Mesenteric fat pad (tissue), 1 donor: Measurements from ENCODE around the gene GPR35. TPM values are rescaled to one million over a fixed set of nuclear protein-coding genes. Genes with fewer than 3 reads are reported as not detected.

Experiments
- DNase-seq: peaks from one replicate; pipeline ENCODE4 v3.0.0-alpha.2; 2020; ENCODE audit warnings: low spot score
- total RNA-seq: library from RNA; stranded (reverse); fragmentation: NEBNext Ultra II Directional; extraction: Animal tissue kit (Norgen Biotek cat#: 25700); gene quantifications from one replicate; pipeline ENCODE4 v1.2.1, GENCODE V29; 2021
- donor health status: DM: yes; HTN: yes; CAD: no.

Gene GPR35
- total RNA-seq, 1 donor from 2014 or later: 1.9 TPM

DNA sequence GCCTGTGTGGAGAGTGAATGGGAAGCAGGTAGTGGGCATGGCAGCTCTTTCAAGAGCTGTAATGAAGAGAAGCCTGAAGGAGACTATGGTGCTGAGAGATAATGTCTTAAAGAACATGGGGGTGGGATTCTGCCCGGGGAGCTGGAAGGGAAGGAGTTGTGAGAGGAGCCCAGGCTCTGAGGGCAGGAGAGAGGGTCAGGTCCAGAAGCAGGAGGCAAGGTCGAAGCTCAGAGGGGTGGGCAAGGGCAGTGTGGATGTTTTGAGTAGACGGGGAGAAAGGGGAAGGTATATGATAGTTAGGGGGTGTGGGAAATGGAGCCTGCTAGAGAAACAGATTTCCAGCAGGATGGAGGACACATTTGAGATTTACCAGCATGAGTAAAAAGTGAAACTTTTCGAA is 36.6 kb upstream of the GPR35 start:
- DNase-seq: no peak

DNA sequence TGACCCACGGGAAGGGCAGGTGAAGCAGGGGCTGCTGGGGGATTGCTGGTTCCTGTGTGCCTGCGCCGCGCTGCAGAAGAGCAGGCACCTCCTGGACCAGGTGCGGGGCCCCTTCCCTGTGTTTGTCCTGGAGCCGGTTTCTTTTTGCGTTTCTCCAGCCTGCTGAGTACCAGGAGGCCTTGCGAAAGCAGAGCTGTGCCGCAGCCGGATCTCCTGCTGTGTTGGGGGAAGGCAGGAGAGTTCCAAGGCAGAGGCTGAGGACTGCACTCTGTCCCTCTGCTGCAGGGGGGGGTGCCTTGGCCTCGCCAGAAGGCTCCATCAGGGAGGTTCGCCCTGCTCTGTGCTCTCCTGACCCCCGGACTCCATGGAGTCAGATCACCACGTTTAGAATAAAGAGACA is 35.9 kb upstream of the GPR35 start:
- no peak for DNase-seq

DNA sequence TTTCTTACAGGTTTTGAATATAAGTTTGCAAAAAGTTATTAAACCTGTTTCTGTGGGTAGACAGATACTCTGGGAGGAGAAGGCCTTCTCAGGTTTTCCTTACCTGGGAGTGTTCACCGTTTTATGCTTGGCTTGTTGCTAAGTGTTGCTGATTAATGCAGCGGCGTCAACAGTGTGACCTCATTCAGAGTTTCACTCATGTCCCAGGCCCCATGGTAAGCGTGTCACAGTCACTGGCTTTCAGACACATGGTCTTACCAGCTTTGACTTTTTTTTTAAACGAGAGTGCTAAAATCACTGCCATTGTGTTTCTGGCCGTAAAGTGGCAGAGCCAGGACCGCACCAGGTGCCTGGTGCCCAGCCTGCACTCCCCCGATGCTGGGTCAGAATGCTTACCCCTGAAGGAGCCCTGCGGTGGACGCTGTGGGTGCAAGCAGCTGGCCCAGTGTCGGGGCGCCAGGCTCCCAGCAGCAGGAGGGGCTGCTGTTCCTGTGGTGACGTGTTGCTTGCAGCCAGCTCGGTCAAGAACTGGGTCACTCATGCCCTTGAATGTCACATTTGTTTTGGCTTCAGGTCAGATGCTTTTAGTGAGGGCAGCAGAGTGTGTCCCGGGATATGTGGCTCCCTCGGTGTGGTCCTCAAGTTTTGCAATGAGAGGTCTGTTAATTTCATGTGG is 35.3 kb upstream of the GPR35 start:
- no peak for DNase-seq

DNA sequence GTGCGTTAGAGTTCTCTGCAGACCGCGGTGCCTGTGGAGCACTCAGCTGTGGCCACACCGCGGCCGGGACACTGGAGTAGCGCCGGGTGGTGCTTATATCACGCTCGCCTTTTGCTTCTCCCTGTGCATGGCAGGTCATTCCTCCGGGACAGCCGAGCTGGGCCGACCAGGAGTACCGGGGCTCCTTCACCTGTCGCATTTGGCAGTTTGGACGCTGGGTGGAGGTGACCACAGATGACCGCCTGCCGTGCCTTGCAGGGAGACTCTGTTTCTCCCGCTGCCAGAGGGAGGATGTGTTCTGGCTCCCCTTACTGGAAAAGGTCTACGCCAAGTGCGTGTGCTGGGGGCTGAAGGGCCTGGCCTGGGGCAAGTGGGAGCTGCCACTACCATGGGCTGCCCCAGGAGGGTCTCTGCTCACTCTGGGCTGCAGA is 34.6 kb upstream of the GPR35 start:
- DNase-seq: no peak

DNA sequence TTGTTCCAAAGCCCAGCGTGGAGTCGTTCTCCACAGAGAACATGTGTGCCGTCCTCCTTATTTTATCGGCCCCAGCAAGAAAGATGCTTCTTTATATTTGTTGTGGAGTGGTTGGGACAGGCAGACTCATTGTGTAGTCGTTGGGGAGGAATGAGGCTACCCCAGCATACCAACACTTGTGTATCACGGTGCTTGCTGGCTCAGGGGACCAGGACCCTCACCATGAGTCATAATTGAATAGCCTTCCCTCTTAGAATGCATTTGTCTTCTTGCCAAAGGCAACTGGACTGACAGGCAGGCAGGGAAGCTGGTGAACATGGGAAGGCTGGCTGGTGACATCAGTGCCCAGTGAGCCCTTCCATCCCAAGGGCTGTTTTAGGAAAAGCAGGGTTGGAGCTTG is 34.1 kb upstream of the GPR35 start:
- no peak for DNase-seq

DNA sequence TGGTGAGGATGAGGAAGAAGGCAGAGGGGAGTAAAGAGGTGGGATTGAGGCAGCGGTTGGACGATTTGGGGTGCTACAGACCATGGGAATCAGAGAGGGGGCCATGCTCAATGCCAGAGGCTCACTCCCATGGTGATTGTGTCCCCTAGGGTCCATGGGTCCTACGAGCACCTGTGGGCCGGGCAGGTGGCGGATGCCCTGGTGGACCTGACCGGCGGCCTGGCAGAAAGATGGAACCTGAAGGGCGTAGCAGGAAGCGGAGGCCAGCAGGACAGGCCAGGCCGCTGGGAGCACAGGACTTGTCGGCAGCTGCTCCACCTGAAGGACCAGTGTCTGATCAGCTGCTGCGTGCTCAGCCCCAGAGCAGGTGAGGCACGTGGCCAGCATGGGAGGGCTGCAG is 33.5 kb upstream of the GPR35 start:
- no peak for DNase-seq

DNA sequence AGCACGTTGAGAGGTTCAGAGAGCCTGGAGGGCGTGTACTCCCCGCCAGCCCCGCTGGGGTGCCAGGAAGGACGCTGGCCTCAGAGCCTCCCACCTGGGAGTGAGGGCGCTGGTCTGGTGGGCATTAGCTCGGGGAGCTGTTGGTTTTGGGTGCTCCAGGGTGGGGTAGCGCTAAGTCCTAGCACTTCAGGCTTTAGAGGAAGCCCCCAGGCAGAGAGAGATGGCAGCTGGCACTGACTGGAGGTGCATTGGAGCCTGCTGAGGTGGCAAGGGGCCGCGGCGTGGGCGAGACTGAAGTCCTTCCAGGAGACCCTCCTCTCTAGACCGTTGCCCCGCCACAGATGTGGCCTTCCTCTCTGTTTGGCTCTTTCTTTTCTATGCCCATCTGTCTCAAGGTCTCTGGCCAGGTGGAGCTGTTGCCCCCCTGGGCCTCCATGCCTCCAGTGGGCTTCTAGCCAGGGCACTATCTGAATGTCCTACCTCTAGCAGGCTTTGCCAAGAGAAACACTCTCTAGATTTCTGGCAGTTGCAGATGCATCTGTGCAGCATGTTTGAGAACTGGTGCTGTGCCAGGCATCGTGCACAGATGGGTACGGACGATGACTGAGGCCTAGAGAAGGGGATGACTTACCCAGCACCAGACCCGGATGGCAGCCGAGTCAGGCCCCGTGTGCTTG is 32.1 kb upstream of the GPR35 start:
- no peak for DNase-seq

DNA sequence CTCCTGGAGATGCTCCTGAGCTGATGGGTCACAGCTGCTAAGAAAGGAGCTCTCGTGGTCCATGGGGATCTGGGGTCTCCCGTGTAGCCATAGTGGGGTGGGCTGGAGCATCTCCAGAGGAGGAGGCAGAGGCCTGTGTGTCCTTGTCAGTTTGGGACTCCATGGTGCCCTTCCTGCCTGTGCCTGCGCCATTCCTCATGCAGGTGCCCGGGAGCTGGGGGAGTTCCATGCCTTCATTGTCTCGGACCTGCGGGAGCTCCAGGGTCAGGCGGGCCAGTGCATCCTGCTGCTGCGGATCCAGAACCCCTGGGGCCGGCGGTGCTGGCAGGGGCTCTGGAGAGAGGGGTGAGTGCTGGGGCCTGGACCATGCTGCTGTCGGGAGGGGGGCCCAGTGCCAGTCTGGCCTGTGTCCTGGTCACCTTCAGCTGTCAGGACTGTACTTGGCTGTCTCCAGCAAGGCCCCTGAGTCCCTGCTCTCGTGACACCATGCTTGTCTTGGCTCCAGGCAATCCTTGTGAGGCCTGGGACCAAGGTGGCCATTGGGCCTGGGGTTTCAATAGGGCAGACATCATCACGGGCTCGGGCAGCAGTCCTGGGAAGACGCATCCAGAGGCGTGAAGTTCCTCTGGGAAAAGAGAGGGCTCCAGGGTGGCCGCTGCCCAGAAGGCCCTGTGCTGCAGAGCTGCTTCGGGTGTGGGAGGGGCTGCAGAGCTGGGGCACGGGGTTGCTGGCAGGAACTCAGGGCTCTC is 31.4 kb upstream of the GPR35 start:
- DNase-seq: peak; percentile 89

DNA sequence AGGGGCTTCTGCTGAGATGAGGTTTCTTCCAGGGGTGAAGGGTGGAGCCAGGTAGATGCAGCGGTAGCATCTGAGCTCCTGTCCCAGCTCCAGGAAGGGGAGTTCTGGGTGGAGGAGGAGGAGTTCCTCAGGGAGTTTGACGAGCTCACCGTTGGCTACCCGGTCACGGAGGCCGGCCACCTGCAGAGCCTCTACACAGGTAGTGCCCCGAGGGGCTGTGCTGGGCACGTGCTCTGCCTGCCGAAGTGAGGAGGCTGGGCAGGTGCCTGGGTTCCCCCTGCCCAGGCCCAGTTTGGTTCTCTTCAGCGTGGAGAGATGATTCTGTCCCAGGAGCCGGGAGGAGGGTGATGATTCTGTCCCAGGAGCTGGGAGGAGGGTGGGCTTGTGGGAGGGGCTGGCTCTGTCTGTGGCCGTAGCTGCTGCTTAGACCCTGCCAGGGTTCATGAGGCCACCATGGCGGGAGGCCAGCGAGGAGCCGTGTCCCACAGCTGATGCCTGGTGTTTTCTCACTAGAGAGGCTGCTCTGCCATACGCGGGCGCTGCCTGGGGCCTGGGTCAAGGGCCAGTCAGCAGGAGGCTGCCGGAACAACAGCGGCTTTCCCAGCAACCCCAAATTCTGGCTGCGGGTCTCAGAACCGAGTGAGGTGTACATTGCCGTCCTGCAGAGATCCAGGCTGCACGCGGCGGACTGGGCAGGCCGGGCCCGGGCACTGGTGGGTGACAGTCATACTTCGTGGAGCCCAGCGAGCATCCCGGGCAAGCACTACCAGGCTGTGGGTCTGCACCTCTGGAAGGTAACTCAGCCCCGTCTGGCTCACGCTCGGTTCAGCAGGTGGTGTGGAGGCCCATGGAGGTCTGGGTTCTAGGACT is 30.5 kb upstream of the GPR35 start:
- peak; percentile 84 for DNase-seq

DNA sequence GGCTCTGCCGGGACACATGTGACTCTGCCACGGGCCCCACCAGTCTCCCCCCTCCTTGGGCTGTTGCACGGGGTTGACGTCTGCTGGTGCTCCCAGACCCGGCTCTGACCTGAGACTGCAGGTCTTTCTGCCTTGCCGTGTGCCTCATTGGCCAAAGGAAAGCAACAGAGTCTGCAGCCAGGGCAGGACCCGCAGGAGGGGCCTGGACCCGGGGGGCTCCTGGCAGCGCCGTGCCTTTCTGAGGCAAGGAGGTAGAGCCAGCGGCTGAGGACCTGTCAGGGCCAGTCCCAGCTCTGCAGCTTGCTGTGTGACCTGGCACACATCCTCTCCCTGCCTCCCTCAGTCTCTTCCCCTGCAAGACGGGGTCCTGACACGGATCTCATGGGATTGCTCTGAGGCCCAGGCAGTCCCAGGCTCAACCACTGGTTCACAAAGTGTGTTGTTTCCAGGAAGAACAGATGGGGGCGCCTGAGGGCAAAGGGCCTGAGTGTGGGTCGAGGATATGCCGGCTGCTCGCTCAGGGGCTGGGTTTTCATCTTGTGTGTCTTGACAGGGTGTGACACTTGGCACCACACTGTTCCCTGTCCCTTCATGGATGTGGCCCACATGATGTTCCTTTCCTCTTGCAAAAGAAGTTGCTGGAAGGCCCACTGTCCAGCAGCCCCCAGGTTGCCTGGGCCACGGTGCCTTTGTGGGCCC is 29.8 kb upstream of the GPR35 start:
- peak; percentile 88 for DNase-seq

DNA sequence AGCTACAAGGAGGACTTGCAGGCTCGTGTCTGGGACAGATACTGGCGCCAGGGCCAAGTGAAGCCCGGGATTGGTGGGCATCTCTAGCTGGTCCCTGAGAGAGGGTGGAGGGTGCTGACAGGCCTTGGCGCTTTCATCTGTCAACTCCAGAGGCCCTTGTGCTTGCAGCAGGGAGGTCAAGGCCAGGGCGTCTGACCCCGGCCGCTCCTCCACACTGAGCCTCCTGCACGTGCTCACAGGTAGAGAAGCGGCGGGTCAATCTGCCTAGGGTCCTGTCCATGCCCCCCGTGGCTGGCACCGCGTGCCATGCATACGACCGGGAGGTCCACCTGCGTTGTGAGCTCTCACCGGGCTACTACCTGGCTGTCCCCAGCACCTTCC is 29.2 kb upstream of the GPR35 start:
- DNase-seq: no peak

DNA sequence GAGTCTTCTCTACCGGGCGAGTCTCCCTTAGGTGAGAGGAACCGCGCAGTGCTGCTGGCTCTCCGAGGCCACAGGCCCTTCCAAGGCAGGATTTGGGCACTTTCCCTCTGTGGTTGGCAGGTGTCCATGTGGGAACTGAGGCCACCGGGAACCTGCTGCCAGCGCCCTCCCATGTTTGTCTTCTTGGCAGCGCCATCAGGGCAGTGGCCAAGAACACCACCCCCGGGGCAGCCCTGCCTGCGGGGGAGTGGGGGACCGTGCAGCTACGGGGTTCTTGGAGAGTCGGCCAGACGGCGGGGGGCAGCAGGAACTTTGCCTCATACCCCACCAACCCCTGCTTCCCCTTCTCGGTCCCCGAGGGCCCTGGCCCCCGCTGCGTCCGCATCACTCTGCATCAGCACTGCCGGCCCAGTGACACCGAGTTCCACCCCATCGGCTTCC is 28.8 kb upstream of the GPR35 start:
- DNase-seq: peak; percentile 89

DNA sequence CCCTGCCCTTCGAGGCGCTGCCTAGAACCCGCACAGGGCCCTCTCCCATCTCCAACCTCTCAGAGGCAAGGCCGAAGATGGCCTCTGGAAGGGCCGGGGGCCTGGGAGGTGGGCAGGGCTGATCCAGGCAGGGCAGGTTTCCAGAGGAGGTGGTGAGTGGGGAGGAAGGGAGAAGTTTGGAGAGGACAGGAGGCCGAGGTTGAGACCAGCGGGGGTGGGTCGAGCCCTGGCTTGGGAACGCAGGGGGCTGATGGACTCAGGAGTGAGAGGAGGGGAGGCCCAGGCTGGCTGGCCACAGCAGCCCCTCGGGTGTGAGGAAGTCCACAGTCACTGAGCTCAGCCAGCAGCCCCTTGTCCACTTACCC is 28.2 kb upstream of the GPR35 start:
- peak; percentile 88 for DNase-seq

DNA sequence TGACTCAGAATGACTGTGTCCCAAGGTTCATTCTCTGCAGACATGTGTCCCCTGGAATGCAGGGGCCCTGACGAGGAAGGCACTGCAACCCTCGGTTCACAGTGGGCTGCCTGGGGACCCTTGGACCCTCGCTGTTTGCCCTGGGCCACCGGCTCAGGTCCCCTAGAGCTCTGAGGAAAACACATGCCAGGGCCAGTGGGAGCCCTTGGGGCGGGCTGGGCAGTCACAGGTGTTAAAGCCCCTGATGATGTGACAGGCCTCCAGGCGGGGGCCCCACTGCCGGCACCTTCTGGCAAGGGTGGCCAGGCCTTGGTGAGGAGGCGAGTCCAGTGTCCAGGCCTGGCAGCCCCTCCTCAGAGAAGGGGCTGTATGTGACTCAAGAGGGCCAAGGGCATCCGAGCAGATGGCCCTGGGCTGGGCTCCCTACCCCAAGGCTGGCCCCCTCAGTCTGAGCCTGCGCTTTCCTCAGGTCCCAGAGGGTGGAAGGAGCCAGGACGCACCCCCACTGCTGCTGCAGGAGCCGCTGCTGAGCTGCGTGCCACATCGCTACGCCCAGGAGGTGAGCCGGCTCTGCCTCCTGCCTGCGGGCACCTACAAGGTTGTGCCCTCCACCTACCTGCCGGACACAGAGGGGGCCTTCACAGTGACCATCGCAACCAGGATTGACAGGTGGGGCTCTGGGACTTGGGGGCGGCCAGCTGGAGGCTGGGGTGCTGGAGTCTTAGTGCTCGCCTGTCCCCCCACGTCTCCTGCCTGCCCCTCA is 27.7 kb upstream of the GPR35 start:
- DNase-seq: peak; percentile 72

DNA sequence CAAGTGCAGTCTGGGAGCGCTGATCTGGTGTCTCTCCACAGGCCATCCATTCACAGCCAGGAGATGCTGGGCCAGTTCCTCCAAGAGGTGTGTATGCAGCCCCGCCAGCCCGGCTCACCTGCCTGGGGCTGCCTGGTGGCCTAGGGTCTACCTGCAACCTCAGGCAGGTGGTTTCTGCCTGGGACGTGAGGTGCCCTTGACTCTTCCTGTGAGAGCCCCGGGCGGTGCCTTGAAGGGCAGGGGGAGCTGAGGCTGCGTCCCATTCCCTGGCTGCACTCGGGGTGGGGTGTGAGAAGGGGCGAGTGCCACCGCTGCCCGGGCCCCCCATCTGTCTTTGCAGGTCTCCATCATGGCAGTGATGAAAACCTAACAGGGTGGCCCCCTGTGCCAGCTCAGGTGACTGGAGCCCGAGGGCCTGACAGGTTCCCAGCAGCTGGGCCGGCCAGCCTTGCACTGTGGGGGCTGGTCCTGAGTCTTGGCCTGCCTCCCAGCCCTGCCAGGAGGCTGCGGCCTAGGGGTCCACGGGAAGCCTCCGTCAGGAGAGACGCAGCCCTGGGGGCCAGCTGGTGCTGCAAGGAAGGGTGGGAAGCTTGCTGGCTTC is 26.9 kb upstream of the GPR35 start:
- DNase-seq: peak; percentile 73

DNA sequence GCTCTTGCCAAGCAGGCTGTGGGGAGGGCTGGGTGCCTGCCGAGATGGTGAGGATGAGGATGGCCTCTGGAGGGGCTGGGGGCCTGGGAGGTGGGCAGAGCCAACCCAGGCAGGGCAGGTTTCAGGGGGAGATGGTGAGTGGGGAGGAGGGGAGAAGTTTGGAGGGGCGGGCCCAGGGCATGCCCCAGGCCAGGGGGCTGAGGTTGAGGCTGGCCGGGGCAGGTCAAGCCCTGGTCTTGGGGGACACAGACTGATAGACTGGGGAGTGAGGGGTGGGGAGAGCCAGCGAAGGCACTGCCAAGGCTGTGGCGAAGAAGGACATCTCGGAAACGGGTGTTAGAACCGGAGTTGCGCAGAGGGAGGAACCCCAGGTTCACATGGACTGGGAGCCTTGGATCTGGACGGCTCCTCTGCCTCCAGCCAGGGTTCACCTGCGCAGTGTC is 26.1 kb upstream of the GPR35 start:
- peak; percentile 59 for DNase-seq

DNA sequence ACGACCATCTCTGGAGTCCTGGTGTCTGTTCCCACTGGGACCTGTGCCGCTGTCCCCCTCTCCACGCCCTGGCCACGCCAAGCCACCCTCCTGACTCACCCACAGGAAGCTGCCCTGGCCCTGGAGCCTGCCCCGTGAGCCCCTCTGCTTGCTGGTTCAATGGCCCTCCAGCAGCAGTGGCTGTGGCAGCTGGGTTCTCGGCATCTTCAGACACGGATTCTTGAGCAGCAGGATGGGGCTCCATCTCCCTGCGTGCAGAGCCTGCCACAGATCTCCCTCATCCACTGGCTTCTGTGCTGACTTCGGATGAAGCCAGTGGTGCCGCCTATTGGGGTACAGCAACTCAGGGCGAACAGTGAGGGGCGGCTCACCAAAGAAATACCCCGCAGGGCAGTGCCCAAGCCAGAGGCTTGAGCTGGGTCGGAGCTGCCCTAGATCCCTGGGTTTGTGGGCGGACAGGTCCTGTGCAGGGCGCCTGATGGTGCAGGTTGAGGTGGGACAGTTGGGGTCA is 24.8 kb upstream of the GPR35 start:
- DNase-seq: peak; percentile 84

DNA sequence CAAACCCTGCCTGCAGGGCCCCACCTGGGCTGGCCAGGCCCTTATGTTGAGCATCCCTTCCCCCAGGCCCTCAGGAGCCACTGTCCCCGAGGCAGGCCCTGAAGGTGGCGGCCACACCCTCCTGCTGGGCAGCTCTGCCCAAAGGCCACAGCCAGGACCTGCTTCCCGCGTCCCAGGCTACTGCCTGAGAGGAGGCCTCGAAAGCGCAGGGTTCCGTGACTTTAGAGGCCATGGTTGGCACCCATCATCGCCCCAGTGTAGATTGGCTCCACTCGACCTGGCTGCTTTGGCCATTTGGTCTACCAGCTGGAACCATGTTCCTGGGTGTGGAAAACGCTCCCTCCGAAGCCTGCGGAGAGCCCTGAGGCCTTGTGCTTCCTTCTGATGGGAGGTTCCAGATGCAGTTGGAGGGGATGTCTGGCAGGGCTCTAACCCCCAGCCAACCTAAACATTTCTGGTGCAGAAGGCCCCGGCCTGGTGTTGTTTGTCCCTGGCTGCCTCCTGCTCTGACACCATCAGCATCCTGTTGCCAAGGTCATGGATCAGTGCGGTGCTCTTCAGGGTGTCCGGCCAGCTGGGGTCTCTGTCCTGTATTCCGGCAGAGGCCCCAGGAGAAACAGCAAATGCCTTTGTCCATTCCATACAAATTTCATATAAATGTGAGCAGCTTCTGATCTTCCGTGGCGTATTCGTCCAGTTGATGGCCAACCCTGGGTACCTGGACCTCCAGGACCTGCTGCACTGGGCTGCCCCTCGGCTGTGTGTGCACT is 24.0 kb upstream of the GPR35 start:
- DNase-seq: peak; percentile 89

DNA sequence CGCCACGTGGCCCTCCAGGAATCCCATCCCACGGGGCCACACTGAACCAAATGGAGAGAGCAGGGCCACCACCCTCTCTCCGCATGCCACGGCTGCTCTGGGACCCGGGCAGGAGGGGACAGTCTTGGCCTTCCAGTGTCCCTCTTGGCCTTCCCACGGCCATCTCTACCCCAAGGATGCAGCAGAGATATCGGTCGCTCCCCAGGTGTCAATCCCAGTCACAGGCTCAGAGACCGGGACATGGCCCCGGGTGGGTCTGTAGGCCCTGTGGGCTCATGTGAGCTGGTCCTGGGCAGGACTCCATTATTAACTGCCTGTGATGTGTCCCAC is 23.5 kb upstream of the GPR35 start:
- DNase-seq: peak; percentile 84
